Measurements from ENCODE around the gene BAHD1.

DNA sequence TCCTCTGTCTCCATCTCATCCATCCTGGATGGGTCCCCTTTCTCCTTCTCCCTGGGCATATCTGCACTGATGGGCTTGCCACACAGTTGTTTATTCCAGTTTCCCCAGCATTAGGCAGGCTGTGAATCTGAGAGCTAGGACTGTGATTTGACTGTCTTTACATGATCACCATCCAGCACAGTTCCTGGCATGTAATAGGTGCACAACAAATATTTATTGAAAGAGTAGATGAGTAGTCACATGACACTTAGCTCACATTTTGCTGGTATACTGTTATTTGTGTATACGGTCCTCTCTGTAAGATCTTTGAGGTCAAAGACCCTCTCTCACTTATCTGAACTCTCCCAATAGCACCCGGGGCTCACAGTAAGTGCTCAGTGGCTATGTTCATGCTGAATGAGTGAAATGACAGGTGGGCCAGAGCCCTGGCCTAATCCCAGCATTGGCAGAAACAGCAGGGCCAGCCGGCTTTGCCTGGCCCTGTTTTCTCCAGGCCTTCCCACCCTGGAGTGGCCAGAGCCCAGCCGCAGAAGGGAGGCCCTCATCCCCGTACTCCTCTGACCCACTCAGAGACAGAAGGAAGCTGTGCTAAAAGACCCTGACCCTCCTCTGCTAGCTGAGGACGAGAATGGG is 16.2 kb upstream of the BAHD1 start:
- TF ChIP-seq EZH2 (IDR thresholded peaks at IDR 0.05; ENCODE audit: borderline replicate concordance, low read depth, low read length, severe bottlenecking) (no peak), POLR2A (IDR thresholded peaks at IDR 0.05; ENCODE audit: low read depth, low read length) (no peak), POLR2AphosphoS5 (IDR thresholded peaks at IDR 0.05; ENCODE audit: insufficient read depth, low read depth, low read length) (no peak), MAX (IDR thresholded peaks at IDR 0.05; ENCODE audit: insufficient read depth, insufficient read length) (no peak), MYC (IDR thresholded peaks at IDR 0.05; ENCODE audit: low read depth, low read length) (no peak), GATA2 (IDR thresholded peaks at IDR 0.05; ENCODE audit: insufficient read depth, insufficient read length, low read depth, low read length) (no peak)
- TF ChIP-seq, protein P1, sequence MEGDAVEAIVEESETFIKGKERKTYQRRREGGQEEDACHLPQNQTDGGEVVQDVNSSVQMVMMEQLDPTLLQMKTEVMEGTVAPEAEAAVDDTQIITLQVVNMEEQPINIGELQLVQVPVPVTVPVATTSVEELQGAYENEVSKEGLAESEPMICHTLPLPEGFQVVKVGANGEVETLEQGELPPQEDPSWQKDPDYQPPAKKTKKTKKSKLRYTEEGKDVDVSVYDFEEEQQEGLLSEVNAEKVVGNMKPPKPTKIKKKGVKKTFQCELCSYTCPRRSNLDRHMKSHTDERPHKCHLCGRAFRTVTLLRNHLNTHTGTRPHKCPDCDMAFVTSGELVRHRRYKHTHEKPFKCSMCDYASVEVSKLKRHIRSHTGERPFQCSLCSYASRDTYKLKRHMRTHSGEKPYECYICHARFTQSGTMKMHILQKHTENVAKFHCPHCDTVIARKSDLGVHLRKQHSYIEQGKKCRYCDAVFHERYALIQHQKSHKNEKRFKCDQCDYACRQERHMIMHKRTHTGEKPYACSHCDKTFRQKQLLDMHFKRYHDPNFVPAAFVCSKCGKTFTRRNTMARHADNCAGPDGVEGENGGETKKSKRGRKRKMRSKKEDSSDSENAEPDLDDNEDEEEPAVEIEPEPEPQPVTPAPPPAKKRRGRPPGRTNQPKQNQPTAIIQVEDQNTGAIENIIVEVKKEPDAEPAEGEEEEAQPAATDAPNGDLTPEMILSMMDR (IDR thresholded peaks at IDR 0.05; ENCODE audit: extremely low read depth in 1 of 2, insufficient read depth in 1 of 2, low read depth in 1 of 2, low read length in 2 of 2): no peak
